GM21526 (cell line): ENCODE data around the gene TWSG1.
A peak's percentile ranks its signal among the peaks of the same experiment; 100 is the strongest.

ENCODE experiments used
- ATAC-seq: cut with Tn5 transposase; IDR thresholded peaks from one replicate; pipeline ENCODE4 v1.9.1; 2021; ENCODE audit warnings: moderate library complexity; ENCODE audit not compliant: unreplicated experiment, low FRiP score

The TWSG1 gene

DNA sequence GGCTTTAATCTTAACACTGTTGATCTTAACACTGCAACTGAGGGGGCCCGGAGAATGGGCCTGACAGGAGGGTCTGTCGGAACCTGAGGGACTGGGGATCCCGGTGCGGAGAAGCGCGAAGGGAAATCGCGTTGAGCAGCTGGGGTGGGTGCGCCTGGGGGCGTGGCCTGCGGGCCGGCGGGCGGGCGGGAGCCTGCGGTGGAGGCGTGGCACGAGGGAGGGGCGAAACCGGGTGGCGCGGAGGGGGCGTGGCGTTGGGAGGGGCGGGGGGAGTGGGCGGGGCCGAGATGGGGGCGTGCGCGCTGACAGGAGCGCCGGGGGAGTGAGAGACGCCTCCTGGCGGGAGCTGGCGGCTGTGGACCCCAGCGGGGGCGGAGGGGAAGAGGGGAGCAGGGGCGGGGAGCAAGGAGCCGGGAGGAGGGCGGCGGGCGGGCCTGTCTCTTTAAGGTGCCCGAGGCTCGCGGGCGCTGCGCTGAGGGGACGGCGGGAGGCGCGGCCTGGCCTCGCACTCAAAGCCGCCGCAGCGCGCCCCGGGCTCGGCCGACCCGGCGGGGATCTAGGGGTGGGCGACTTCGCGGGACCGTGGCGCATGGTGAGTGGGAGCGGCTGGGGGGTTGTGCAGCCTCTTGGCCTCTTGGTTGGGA, at the start of gene TWSG1:
Gene TWSG1, plus strand, starts transcription at position 445 of the 644 bp plus-strand sequence. CDS start 2,457 bp downstream, outside the sequence.
- peak; percentile 77 for ATAC-seq

DNA sequence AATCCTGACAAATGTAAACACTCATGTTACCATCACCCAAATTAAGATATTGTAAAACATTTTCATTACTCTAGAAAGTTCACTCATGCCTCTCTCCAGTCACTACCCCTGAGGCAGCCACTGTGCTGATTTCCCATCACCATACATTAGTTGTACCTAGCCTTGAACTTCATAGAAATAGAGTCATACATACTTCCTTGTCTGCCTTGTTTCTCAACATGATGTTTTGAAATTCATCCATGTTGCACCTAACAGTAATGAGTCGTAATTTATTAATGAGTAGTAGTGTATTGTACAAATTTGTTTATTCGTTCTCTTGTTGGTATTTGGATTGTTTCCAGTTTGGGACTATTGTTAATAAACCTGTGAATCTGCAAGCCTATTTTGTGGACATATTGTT, 49.0 kb upstream of the TWSG1 start:
- no peak for ATAC-seq

DNA sequence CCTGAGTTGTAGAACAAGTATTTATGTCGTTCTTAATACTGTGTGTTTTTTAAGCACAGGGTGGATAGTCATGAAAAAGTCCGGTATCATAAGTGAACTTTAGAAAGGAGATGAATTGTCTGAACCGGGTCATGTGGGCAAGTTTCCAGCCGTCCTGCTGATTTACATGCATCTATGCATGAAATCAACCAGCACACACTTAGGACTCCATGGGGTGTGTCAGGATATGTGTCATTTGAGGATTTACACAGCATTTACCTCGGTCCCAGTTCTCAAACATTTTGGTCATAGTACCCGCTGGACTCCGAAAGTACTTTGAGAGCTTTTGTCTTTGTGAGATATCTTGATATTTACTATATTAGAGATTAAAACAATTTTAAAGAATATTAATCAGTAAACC, 47.5 kb upstream of the TWSG1 start:
- no peak for ATAC-seq

DNA sequence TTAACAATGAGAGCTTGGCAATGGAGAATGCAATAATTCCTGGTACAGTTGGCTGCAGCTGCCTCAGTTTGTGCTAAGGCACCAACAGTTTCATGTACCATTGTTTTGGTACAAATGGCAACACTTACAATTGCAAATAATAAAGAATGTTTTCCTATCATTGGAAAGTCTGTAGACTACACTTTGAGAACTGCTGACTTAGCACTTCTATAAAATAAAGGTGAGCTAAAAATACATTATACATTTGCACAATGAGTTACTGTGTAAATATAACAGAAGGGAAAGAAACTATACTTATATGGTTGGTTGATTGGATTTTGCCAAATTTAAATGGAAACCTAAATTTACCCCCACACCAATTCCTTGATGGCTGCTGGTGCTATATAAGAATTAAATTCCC, 44.9 kb upstream of the TWSG1 start:
- no peak for ATAC-seq

DNA sequence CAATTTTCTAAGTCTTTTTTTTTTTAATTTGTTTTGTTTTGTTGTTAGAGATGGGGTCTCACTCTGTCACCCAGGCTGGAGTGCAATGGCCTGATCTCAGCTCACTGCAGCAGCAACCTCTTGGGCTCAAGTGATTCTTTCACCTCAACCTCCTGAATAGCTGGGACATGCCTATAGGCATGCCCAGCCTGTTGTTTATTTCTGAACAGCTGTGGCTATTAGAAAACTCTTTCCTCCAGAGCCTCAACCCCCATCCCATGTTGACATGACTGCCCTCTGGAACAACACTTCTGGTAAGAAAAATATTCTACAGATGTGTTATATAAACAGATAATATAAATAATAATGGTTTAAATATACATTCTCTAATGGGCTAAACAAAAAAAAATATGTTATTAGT, 44.4 kb upstream of the TWSG1 start:
- no peak for ATAC-seq

DNA sequence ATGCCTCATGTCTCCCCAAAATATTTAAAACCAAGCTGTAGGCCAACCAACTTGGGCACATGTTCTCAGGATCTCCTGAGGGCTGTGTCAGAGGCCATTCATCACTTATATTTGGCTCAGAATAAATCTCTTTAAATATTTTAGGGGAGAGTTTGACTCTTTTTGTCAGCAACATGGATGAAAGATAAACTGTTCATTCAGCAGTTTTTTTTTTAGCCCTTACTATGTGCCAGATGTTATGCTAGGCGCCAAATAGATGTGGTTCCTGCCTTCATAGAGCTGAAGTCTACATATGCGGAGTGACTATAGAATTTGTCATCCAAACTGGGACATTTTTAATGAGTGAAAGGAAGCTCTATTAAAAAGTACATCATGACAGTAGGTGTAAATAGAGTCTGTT, 42.5 kb upstream of the TWSG1 start:
- no peak for ATAC-seq

DNA sequence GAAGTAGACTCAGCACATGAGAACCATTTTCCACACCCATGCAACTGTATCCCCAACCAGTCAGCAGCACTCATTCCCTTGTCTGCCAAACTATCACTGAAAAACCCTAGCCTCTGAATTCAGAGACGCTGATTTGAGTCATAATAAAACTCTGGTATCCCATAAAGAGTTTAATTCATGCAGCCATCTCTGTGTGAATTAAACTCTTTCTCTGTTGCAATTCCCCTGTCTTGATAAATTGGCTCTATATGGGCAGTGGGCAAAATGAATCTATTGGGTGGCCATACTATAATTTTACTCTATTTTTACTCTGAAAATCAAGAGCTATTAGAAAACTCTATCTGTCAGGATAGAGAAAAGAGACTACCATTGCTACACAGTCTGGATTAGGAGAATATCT, 40.6 kb upstream of the TWSG1 start:
- ATAC-seq, result no peak

DNA sequence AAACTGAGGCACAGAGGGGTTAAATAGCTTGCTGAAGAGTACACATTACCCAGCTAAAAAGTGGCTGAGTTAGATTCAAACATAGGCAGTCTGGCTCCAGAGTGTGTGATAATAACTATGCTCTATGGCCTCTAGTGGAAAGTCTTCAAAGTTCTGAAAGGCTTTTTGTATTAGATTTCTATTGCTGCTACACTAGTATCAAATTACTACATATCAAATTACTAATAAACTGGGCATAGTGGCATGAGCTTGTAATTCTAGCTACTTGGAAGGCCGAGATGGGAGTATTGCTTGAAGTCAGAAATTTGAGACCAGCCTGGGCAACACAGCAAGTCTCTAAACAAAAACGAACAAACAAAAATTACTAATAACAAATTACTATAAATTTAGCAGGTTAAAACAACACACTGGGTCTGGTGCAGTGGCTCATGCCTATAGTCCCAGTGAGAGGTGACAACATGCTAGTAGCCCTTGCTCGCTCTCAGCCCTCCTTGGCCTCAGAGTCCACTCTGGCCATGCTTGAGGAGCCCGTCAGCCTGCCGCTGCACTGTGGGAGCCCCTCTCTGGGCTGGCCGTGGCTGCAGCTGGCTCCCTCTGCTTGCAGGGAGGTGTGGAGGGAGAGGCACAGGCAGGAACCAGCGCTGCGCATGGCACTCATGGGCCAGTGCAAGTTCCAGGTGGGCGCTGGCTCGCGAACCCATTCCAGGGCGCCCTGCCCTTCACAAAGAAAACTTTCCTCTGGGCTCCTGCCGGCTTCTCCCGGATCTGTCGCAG, 38.2 kb upstream of the TWSG1 start:
- ATAC-seq, result no peak

DNA sequence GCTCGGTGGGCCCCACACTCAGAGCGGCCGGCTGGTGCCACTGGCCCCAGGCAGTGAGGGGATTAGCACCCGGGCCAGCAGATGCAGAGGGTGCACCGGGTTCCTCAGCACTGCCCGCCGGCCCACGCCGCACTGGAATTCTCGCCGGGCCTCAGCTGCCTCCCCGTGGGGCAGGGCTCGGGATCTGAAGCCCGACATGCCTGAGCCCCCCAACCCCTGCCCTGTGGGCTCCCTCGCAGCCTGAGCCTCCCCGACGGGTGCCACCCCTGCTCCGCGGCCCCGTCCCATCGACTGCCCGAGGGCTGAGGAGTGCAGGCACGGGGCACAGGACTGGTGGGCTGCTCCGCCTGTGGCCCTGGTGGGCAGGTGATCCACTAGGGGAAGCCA, 37.6 kb upstream of the TWSG1 start:
- ATAC-seq, result no peak

DNA sequence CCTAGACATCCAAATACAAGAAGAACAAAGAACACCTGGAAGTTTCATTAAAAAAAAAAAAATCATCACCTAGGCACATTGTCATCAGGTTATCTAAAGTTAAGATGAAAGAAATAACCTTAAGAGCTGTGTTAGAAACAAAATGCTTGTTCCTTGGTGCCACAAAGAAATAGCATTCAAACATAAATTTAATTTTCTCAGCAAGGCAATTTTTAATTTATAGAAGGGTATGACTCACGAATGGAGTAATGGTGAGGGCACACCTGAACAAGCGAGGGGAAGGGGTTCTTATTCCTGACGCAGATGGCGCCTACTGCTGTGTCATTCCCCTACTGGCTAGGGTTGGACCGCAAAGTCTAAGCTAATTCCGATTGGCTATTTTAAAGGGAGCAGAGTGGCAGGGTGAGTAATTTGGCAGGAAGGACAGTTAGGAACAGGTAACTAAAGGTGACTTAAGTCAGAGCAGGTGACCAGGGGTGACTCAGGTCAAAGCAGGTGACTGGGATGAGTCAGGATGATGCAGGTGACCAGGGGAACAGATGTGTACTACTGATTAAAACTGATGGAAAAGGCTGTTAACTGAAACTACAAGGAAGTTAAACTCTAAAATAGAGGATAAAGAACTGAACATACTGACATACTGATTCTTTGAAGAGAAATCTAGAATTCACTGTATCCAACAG, 30.0 kb upstream of the TWSG1 start:
- no peak for ATAC-seq

DNA sequence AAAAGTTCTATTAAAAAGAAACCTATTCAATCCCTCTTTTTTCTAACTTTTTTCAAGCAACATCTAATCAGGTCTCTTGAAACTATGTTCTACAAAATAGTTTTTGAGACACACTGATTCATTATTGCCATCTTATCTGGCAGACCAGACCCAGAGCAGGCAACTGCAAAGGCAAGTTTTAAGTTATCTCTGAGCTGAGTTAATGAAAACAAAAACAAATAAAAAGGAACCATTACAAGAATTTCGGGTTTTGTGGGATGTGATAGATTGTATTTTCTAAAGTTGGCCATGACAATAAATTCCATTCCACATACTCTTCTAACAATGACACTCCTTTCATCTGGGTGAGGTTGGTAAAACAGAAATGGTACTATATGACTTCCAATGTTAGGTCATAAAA, 15.2 kb upstream of the TWSG1 start:
- no peak for ATAC-seq

DNA sequence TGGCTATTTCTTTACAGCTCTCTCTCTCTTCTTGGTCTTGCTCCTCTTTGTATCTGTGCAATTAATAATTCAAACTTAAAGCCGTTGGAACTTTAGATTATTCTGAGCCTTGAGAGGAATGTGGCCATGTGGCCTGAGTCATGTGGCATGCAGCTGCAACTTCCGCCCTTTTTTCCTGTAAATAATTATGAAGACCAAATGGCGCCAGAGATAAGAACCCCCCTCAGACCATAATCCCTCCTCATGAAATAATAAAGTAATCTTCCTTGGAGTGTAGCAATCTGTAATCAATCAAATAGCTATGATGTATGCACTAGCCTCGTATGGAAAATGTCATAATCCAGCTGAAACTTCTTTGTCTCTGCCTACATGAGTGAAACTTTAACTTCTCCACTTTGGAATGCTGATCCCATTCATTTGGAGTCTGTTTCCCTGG, 13.5 kb upstream of the TWSG1 start:
- no peak for ATAC-seq

DNA sequence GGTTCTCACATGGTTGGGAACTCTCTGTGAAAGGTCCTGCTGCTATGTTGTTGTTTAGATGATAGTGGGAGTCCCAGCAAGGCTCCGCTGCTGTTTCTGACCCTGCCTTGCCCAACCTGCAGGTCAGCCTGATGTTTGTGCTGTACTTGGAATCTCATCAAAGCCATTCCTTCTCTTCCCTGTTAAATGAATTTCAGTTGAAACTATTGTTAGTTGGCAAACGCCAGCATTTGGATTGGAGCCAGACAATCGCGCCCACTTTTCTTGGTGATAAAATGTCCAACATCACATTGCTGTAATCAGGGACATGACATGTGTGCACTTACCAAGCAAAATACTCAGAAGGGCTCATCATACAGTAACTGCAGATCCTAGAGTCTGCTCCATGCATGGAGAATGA, 12.8 kb upstream of the TWSG1 start:
- ATAC-seq, result no peak

DNA sequence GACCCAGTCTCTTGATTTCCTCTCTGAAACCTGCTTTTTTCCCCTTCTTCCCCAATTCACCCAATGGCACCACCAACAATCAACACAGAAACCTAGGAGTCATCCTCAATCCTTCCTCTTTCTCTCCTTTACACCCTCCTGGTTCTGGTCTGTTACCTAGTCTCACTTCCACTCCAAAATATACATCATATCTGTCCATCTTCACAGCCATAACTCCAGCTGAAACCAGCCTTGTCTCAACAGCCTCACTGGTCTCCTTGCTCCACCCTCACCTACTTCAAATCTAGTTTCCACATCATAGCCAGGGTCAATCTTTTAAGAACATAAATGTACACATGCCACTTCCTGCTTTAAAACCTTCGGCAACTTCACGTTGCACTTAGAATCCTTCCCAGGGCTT, 11.8 kb upstream of the TWSG1 start:
- ATAC-seq, result no peak

DNA sequence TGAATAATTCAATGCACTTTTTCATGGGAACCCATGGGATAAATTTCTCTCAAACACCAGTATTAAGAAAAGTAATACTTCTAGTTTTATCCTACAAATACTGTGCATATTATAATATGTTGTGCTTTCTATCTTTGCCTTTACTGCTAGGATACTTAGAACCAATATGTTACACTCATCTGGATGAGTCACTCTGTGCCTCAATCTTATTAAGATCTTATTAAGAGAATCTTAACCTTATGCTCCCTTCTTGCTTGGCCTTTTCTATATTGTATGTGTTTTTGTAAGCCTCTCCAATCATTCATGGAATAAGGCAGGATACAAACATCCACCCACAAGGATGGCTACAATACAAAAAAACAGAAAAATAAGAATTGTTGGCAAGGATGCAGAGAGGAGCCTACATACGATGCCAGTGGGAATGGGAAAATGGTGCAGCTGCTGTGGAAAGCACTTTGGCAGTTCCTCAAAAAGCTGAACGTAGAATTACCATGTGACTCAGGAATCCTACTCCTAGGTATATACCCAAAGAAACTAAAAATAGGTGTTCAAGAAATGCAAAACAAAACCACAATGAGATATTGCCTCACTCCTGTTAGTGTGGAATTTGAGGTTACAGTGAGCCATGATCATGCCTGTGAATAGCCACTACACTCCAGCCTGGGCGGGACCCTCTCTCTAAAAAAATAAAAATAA, 10.7 kb upstream of the TWSG1 start:
- no peak for ATAC-seq

DNA sequence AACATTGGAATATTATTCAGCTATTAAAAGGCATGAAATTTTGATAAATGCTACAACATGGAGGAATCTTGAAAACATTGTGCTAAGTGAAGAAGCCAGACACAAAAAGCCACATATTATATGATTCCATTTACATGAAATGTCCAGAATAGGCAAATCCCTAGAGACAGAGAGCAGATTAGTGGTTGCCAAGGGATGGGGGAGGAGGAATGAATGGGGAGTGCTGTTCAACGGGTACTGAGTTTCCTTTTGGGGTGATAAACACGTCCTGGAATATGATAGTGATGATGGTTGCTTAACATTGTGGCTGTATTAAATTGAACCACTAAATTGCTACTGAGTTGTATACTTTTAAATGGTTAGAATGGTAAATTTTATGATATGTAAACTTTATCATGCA, 8.9 kb upstream of the TWSG1 start:
- no peak for ATAC-seq

DNA sequence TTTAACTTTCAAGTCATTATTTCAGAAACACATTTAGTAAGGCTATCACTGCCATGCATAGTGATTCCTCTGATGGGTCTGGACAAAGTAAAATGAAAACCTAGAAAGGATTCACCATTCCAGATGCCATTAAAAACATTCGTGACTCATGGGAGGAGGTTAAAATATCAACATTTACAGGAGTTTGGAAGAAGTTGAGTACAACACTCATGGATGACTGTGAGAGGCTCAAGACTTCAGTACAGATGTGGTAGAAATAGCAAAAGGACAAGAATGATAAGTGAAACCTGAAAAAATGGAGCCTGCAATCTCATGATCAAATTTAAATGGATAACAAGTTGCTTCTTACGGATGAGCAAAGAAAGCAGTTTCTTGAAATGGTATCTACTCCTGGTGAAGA, 5.8 kb upstream of the TWSG1 start:
- no peak for ATAC-seq

DNA sequence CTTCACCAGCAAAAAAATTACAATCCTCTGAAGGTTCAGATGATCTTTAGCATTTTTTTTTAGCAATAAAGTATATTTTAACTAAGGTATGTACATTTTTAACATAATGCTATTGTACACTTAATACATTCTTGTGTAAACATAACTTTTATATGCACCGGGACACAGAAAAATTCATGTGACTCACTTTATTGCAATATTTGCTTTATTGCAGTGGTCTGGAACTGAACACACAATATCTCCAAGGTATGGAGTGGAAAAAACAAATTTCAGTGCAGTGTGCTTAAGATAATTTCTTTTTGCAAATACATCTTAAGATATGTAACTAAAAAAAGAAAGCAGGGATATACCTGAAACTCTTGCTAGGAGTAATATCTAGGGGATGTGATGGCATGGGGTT, 5.1 kb upstream of the TWSG1 start:
- ATAC-seq, result no peak

DNA sequence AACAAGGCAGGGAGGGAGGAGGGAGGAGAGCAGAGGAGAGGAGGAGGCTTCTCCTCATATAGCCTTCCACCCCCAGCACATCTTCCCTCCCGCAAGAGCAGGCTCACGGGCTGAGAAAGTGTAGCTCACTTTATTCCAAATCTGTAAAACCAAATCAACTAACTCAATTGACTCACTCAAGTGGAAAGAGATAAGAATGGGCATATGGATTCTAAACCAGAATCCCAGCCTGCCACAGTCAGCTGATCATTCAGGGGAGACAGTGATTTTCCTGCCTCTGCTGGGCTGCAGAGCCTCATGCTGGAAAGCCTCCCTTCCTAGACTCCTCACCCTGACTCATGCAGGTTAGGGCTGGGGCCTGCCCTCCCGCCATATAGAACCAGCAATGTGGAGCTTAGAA, 4.2 kb upstream of the TWSG1 start:
- ATAC-seq, result no peak

DNA sequence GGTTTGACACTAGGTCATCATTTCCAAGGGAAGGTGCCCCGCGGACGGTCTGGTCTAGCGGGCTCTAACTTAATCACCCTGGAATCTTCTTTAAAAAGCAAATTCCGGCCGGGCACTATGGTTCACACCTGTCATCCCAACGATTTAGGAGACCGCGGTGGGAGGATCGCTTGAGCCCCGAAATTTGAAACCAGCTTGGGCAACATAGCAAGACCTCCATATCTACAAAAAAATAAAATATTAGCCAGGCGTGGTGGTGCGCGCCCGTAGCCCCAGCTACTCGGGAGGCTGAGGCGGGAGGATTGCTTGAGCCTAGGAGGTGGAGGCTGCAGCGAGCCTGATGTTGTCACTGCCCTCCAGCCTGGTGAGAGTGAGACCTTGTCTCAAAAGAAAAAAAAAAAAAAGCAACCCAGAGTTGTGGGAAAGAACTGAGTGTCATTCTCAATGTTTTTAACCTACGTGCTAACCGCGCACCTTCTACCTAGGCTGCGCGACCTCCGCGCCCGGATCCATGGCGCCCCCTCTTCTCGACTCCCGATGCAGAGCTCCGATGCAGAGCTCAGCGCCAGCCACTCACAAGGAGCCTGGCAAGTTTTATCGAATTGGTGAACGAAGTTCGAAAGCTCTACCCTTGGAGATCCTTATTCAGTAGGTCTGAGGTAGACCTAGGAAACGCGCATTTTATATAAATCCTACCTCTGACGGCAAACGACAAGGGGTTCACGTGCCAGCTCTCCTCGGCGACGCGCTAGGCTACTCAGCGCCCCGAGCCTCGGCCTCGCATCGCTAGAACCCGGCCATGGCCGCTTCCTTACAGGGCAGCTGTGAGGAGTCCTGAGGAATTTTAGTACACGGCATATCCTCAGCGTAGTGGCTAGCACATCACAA, 888 bp upstream of the TWSG1 start:
- ATAC-seq, result peak; percentile 28
